HL-60 (cell line): ENCODE data around the gene SPACA9.

Experiments
- CTCF ChIP-seq: IDR thresholded peaks from one replicate; pipeline ENCODE4 v1.5.1; 2011; ENCODE audit warnings: low read length, control low read depth, inconsistent platforms; ENCODE audit not compliant: insufficient read depth
- POLR2AphosphoS5 ChIP-seq: IDR thresholded peaks from 2 replicates; pipeline ENCODE4 v1.6.1; 2012; ENCODE audit warnings: low read depth
- REST ChIP-seq: IDR thresholded peaks from 2 replicates; pipeline ENCODE4 v1.6.1; 2012; ENCODE audit warnings: low read depth; ENCODE audit not compliant: insufficient replicate concordance
- SPI1 ChIP-seq: IDR thresholded peaks from 2 replicates; pipeline ENCODE4 v1.6.1; 2012; ENCODE audit warnings: low read depth, mild to moderate bottlenecking, borderline replicate concordance

DNA sequence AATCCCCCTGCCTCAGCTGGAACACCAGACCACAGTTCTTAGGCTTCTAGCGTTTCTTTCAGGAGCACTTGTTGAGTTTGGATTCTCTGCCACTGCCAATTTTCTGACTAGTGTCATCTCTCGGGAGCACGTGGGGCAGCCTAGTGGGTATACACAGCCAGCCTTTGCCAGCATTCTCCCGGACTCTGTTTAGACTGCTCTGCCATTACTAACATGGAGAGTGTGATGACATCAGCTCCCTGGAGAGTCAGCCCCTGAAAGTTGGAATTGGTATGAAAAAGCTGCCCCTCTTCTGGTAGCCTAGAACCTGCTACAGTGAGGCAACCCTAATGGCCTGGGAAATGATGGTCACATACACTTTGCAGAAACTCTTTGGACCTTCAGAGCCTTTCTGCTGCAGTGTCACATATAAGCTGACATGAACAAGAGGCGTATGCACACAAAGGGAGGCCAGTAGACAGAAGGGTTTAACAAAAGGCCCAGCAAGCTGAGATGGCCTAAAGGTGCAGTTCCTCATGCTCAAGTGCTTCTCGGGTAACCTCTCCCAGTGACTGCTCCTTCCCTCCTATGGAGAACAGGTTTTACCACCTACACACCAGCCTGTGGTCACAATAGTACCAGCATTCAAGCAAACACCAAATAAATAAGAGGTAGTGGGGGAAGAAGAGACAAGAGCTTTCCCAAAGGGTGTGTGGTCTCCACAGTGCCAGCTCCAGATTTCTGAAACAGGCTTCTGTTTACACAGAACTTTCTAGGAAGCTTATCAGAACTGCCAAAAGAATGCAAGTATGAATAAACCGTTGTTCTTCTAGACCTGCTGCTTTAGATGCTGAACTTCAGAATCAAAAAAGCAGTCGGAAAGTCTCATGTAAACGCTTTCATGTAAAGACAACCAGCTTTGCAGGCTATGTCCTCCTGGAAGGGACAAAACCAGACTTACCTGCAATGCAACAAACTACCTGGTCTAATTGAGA is 16.5 kb downstream of the SPACA9 start:
- TF ChIP-seq CTCF (no peak), REST (no peak), POLR2AphosphoS5 (no peak), SPI1 (no peak)
